NCI-H345 (cell line): ENCODE data around the gene TAF11L2.
"Not testable (repeated sequence)": the region's sequence is repeated elsewhere in the genome, so short reads cannot be mapped to it uniquely, and the experiment has no call there.

ENCODE experiments used
- DNase-seq: peaks from one replicate; lab custom pipeline; 2025; lab: John Stamatoyannopoulos, UW

TAF11L2 gene

DNA sequence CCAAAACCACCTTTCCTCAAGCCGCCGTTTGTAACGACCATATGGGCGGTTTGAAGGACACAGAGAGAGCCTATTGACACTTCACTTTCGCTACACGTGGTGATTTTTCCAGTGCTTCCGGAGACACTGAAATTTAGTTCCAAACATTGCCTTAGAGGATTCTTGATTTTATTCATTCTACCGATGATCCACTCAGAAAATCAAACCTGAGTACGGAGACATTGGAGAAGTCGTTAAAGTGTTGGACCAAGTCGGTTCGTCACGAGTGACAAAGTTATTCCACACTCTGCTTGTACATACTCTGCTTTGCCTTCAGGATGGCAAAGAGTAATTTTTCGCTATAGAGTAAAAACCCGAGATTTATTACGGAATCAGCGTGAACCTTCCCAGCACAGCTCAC is 28.5 kb downstream of the TAF11L2 start:
- not testable (repeated sequence) for DNase-seq

DNA sequence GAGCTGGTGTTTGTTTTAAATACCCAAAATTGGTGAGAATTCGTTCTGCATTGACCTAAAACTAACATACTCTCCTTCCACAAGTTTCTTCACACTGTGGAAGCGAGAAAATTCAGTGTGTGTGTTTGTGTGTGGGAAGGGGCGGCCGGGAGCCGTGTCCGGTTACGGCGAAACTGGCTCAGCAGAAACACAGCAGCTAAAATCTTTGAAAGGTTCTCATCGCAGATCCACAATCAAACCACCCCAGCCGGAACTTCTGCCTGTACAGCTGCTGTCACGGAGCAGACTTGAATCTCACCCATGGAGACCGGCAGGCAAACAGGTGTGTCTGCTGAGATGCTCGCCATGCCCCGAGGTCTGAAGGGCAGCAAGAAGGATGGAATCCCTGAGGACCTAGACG is 30.3 kb downstream of the TAF11L2 start, which contains the start of gene TAF11L6:
Gene TAF11L6 (plus strand): TSS at position 301 of the 400 bp plus-strand sequence.
- not testable (repeated sequence) for DNase-seq
